K562 (cell line): Measurements from ENCODE around the gene TFB2M. TPM values are rescaled to one million over a fixed set of nuclear protein-coding genes. Genes with fewer than 3 reads are reported as not detected.
A peak's percentile ranks its signal among the peaks of the same experiment; 100 is the strongest.

Source experiments
- CAMTA2 ChIP-seq: fragments of 250-450 bp; sonication (Bioruptor Pico); conservative IDR thresholded peaks from 2 replicates; pipeline ENCODE4 v1.5.1; 2022
- CC2D1A ChIP-seq: fragments of 450-650 bp; IDR thresholded peaks from 2 replicates; pipeline ENCODE4 v1.6.1; 2017; ENCODE audit warnings: mild to moderate bottlenecking
- CGGBP1 ChIP-seq: fragments of 250-450 bp; sonication (Bioruptor Pico); IDR thresholded peaks from 2 replicates; pipeline ENCODE4 v1.9.0; 2021; ENCODE audit warnings: mild to moderate bottlenecking
- CHAMP1 ChIP-seq: fragments of 450-650 bp; IDR thresholded peaks from 2 replicates; pipeline ENCODE4 v1.6.1; 2016; ENCODE audit warnings: mild to moderate bottlenecking
- CHCHD3 ChIP-seq: fragments of 250-450 bp; sonication (Bioruptor Pico); IDR thresholded peaks from 2 replicates; pipeline ENCODE4 v2.1.2; 2022; ENCODE audit warnings: mild to moderate bottlenecking
- ESRRA ChIP-seq: fragments of 450-650 bp; IDR thresholded peaks from 2 replicates; pipeline ENCODE4 v1.6.1; 2014; ENCODE audit warnings: low read depth, mild to moderate bottlenecking, moderate library complexity, borderline replicate concordance
- FOXA3 ChIP-seq, 2 experiments: fragments of 450-650 bp in 1 of 2; sonication (generic) in 1 of 2; formaldehyde crosslinking; IDR thresholded peaks in 1 of 2; conservative IDR thresholded peaks in 1 of 2; 2 replicates each; pipeline versions ENCODE4 v1.4.0 to v1.8.0; 2020 to 2022; ENCODE audit warnings: mild to moderate bottlenecking in 2 of 2, missing genetic modification reagents in 1 of 2
- MIER1 ChIP-seq: fragments of 450-650 bp; IDR thresholded peaks from 2 replicates; pipeline ENCODE4 v1.6.1; 2016; ENCODE audit warnings: antibody characterized with exemption, mild to moderate bottlenecking, low read depth
- REST ChIP-seq, 2 experiments: fragments of 450-650 bp; formaldehyde crosslinking in 1 of 2; IDR thresholded peaks; 2 replicates each; pipeline versions ENCODE4 v1.4.0 to v1.6.1; 2014 to 2020; ENCODE audit warnings: mild to moderate bottlenecking in 2 of 2, borderline replicate concordance in 1 of 2, low read depth in 1 of 2
- SIX5 ChIP-seq, 2 experiments: IDR thresholded peaks; 2 replicates each; pipeline ENCODE4 v1.6.1; 2011; ENCODE audit warnings: low read length in 2 of 2, borderline replicate concordance in 1 of 2, low read depth in 1 of 2, mild to moderate bottlenecking in 1 of 2, moderate library complexity in 1 of 2; ENCODE audit not compliant: insufficient read depth in 1 of 2
- SMC3 ChIP-seq: conservative IDR thresholded peaks from 2 replicates; pipeline ENCODE4 v1.6.1; 2011; ENCODE audit warnings: low read depth, low read length, improper control_type of control experiment; ENCODE audit not compliant: insufficient read depth
- SRSF9 ChIP-seq: fragments of 200-400 bp; formaldehyde crosslinking; IDR thresholded peaks from 2 replicates; pipeline ENCODE4 v1.6.1; 2017; ENCODE audit warnings: low read depth, low read length, borderline replicate concordance
- STAT5B ChIP-seq: fragments of 250-450 bp; sonication (Bioruptor Pico); IDR thresholded peaks from 2 replicates; pipeline ENCODE4 v1.8.0; 2021; ENCODE audit warnings: mild to moderate bottlenecking, inconsistent platforms
- ZFP1 ChIP-seq: fragments of 450-650 bp; formaldehyde crosslinking; IDR thresholded peaks from 2 replicates; pipeline ENCODE4 v1.4.0; 2020; ENCODE audit warnings: mild to moderate bottlenecking, mixed read lengths
- ZNF124 ChIP-seq: sonication (generic); formaldehyde crosslinking; IDR thresholded peaks from 2 replicates; pipeline ENCODE4 v1.8.1; 2022; ENCODE audit warnings: missing genetic modification reagents
- ZNF561 ChIP-seq: fragments of 450-650 bp; formaldehyde crosslinking; conservative IDR thresholded peaks from 2 replicates; pipeline ENCODE4 v1.4.0; 2020; ENCODE audit warnings: mild to moderate bottlenecking, moderate library complexity
- ZNF707 ChIP-seq: fragments of 250-450 bp; sonication (Bioruptor Pico); conservative IDR thresholded peaks from 2 replicates; pipeline ENCODE4 v1.8.0; 2022; ENCODE audit warnings: inconsistent platforms, mild to moderate bottlenecking, moderate library complexity
- polyA plus RNA-seq, 8 experiments: library from polyadenylated mRNA; depleted of rRNA in 4 of 8; stranded (reverse) in 5 of 8; unstranded in 3 of 8; fragments of >200 nt; fragmentation: Nextera tagmentation in 2 of 8; fragmentation: Illumina TruSeq in 1 of 8; extraction: Ambion mirVana in 2 of 8; extraction: Trizol in 1 of 8; gene quantifications; 2 replicates each; pipeline versions ENCODE4 v1.2.1 to v1.2.3, GENCODE V29; 2011 to 2014; ENCODE audit warnings: inconsistent platforms in 1 of 8, missing spikeins in 1 of 8
- total RNA-seq, 7 experiments: library from RNA; depleted of rRNA in 6 of 7; stranded (reverse); fragments of >200 nt in 6 of 7; fragmentation: Illumina TruSeq in 2 of 7; extraction: Trizol in 2 of 7; gene quantifications; 2 replicates each; pipeline versions ENCODE4 v1.2.1 to v1.2.3, GENCODE V29; 2011 to 2021; ENCODE audit warnings: low replicate concordance in 1 of 7

TFB2M gene
- total and polyA plus RNA-seq, 9 of the 15 experiments (the other 6 are each of a cell fraction or from before 2014, with no cell fraction given), result 55.1 to 162 (median 70.6) TPM

GRCh38 chr1:246566128-246566812 is at the start of gene TFB2M, which contains the start of gene CNST (continued):
- TF ChIP-seq REST (IDR thresholded peaks at IDR 0.05; ENCODE audit: borderline replicate concordance) (no peak), REST (CRISPR knock-in tag; IDR thresholded peaks at IDR 0.05; ENCODE audit: low read depth) (peak; percentile 28; the same call in 1 of the 2 replicates), MIER1 (no peak), ZNF561 (CRISPR knock-in tag) (no peak), CGGBP1 (CRISPR knock-in tag) (peak; percentile 26; the same call in 1 of the 2 replicates), ZNF707 (no peak), CHCHD3 (CRISPR knock-in tag) (no peak; the same call in 1 of the 2 replicates), SIX5 (IDR thresholded peaks at IDR 0.05; ENCODE audit: borderline replicate concordance in 1 of 2, insufficient read depth in 1 of 2, low read depth in 1 of 2, low read length in 2 of 2) (no peak), ESRRA (peak; percentile 85), CHAMP1 (no peak), ZFP1 (CRISPR knock-in tag) (no peak), CC2D1A (no peak), SRSF9 (no peak), ZNF124 (no peak), STAT5B (no peak), CAMTA2 (CRISPR knock-in tag) (no peak), FOXA3 (CRISPR knock-in tag; conservative IDR thresholded peaks at IDR 0.05 in 1 of 2, IDR thresholded peaks at IDR 0.05 in 1 of 2) (peak in 1 of 2 experiments; percentile 55; a peak in 3 of 4 replicates), SMC3 (no peak)
